AG08395 (cell line): ENCODE data around the gene ACAT2.
A peak's percentile ranks its signal among the peaks of the same experiment; 100 is the strongest.
"Not testable (repeated sequence)": the region's sequence is repeated elsewhere in the genome, so short reads cannot be mapped to it uniquely, and the experiment has no call there.

ENCODE experiments used
- DNase-seq: peaks from one replicate; pipeline ENCODE4 v3.0.0; 2012; ENCODE audit warnings: mixed read lengths, low spot score

ACAT2 gene

GRCh38 chr6:159730332-159730676 lies 31.5 kb upstream of the ACAT2 start:
- no peak for DNase-seq

DNA sequence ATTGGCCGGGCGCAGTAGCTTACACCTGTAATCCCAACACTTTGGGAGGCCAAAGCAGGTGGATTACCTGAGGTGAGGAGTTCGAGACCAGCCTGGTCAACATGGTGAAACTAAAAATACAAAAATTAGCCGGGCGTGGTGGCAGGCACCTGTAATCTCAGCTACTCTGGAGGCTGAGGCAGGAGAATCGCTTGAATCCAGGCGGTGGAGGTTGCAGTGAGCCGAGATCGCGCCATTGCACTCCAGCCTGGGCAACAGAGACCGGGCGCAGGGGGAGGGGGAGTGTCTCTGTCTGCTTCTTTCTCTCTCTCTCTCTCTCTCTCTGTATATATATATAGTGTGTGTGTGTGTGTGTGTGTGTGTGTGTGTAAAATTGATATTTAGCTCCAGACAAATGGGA lies 29.3 kb upstream of the ACAT2 start:
- not testable (repeated sequence) for DNase-seq

DNA sequence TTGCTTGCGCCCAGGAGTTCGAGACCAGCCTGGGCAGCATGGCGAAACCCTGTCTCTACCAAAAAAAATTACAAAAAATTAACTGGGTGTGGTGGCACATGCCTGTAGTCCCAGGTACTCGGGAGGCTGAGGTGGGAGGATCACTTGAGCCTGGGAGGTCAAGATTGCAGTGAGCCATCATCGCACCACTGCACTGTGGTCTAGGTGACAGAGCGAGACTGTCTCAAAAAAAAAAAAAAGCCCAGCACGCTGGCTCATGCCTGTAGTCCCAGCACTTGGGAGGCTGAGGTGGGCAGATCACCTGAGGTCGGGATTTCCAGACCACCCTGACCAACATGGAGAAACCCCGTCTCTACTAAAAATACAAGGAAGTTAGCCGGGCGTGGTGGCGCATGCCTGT lies 28.4 kb upstream of the ACAT2 start:
- not testable (repeated sequence) for DNase-seq

DNA sequence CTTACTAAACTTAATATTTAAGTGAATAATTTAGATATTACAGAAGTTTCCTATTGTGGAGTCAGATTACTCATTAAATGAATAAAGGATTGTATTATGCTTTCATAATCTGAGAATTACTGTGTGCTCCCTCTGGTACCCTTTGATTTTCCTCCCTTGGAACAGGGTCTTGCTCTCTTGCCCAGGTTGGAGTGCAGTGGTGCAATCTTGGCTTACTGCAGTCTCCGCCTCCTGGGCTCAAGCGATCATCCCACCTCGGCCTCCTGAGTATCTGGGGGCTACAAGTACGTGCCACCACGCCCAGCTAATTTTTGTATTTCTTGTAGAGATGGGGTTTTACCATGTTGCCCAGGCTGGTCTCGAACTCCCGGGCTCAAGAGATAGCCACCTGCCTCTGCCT lies 24.9 kb upstream of the ACAT2 start:
- no peak for DNase-seq

DNA sequence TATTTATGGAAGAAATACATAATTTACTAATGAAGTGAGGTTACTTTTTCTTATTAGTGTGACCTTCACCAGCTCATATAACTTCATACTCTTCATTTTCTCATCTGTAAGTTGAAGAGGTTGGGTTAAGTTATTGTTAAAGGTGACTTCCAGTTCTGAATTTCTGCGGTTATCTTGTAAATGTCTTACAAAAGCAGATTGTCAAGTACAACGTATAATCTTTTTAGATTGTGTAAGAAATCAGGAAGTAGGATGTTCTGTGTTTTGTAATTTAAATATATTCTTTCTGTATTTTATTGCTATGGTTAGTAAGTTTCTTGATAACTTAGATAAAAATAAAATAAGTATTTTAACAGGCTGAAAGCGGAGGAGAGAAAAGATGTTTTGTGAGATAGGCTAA lies 22.5 kb upstream of the ACAT2 start:
- no peak for DNase-seq

GRCh38 chr6:159742165-159742564 lies 19.7 kb upstream of the ACAT2 start:
- no peak for DNase-seq

DNA sequence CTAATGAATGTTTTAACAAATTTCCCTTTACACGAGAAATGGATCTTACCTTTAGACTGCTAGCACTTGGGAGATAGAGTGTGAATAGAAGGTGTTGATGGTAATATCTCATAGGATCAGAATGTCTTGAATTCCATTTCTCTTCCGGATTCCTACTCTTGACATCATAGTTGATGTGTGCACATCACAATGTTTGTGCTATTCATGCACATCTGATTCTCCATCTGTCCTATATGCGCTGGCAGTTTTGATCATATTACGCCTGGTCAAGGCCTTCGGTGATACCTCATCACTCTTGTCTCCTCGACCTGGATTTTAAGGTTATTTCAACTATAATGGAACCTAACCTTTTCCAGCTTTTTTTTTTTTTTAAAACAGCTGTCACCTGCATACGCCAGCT lies 16.8 kb upstream of the ACAT2 start:
- no peak for DNase-seq

- DNase-seq: no peak
Observed at GRCh38 chr6:159746759-159747158, 15.1 kb upstream of the ACAT2 start.

GRCh38 chr6:159748127-159748526 lies 13.7 kb upstream of the ACAT2 start:
- DNase-seq: not testable (repeated sequence)

- DNase-seq: no peak
Observed at GRCh38 chr6:159751448-159751847, 10.4 kb upstream of the ACAT2 start.

- no peak for DNase-seq
Observed at GRCh38 chr6:159753081-159753872, 8.6 kb upstream of the ACAT2 start.

- no peak for DNase-seq
Observed at GRCh38 chr6:159754401-159754800, 7.4 kb upstream of the ACAT2 start.

DNA sequence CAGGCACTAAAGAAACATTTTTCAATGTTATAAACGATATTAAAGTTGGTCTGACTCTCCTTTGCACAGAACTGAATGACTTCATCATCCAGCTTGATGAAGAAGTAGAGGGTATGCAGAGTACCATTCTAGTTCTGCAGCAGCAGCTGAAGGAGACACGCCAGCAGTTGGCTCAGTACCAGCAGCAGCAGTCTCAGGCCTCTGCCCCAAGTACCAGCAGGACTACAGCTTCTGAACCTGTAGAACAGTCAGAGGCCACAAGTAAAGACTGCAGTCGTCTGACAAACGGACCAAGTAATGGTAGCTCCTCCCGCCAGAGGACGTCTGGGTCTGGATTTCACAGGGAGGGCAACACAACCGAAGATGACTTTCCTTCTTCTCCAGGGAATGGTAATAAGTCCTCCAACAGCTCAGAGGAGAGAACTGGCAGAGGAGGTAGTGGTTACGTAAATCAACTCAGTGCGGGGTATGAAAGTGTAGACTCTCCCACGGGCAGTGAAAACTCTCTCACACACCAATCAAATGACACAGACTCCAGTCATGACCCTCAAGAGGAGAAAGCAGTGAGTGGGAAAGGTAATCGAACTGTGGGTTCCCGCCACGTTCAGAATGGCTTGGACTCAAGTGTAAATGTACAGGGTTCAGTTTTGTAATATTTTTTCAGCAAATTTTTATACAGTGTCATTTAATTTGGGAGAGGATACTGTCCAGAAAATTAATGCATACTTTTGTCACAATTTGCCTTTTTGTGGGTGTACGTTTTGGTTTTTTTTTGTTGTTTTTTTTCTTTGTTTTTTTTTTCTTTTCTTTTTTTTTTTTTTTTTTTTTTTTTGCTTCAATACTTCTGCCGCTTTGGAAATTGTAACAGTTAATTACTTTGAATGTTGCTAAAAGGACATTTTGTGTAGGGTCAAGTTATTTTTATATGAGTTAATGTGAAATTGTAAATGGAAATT lies 6.6 kb upstream of the ACAT2 start:
- DNase-seq: no peak

GRCh38 chr6:159756508-159756907 lies 5.3 kb upstream of the ACAT2 start:
- no peak for DNase-seq

GRCh38 chr6:159758031-159759001 lies 3.5 kb upstream of the ACAT2 start:
- DNase-seq: peak; percentile 41

DNA sequence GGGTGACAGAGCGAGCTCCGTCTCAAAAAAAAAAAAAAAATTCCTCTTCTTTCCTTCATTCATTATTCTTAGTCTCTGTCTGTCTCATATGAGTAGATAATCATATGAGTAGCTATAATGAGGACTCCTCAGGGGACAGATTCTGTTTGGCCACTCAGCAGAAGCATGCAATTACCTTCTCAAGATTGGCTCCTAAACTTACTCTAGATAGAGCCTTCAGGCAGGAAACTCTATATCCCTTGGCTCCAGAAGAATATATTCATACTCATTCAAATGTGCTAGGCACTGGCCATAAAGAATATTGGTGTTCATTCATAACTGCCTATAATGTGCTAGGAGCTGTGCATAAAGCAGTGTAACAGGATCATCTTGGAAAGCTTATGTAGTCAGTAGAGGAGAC lies 2.2 kb upstream of the ACAT2 start:
- no peak for DNase-seq

- peak; percentile 51 for DNase-seq
Observed at GRCh38 chr6:159760602-159761057, 1.2 kb upstream of the ACAT2 start.

DNA sequence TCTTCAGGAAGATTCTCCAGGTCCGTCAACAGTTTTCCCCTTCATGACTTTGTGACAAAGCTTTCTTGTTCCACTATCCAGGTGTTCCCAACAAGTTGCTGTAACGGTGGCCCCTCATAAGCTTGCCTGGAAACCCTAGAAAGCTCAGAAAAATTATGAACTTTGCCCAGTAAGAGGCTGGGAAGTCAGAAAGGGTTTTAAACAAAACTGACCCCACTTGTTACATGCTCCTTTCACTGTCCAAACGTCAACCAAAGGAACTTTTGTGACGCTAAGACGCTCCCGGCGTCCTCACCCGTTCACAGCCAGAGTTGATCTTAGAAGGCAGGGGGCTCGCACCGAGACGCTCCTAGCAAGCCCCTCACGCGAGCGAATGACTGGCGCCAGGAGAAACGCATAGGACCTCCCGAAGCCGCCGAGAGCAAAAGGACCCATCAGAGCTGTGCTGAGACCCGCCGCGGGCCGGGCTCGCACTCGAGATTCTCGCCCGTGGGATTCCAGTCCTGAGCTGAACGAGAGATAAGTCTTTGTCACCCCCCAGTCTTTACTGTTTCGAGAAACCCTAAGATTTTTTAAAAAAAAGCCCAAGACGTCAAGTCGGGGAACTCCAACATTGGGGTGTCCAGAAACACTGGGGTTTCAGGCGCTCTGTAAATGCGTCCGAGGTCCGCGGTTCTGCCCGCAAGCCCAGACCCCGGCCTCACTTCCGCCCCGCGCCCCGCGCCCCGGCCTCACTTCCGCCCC lies 544 bp upstream of the ACAT2 start:
- DNase-seq: no peak

- no peak for DNase-seq
Observed at GRCh38 chr6:159762681-159763293, 942 bp downstream of the ACAT2 start.

DNA sequence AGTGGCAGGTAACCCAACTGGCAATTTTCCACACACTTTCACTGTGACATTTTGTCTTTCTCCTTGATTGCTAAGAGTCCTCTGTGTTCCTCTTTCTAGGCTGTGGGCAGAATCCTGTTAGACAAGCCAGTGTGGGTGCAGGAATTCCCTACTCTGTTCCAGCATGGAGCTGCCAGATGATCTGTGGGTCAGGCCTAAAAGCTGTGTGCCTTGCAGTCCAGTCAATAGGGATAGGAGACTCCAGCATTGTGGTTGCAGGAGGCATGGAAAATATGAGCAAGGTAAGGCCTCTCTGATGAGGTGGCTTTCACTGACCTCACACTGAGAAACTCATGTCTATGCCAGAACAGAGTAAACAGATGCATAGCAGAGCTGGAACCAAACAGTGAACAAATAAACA lies 5.1 kb downstream of the ACAT2 start:
- no peak for DNase-seq

DNA sequence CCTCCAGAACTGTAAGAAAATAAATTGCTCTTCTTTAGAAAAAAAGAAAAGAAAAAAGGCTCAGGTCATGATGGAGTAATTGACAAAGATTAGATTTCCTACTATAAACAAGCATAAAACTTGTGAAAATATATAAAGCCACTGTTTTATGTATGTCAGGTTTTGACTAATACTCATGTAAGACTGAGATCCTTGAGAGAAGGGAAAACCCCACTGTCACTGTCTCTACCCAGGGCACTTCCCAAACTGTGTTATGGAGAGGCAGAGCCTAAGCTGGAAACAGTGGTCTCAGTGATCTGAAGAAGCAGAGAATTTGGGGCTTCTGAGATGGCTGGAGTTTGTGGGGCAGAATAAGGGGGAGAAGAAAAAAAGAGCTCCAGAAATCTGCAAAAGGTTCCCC lies 7.6 kb downstream of the ACAT2 start:
- DNase-seq: no peak
